Heart left ventricle (tissue), 16 donors: Measurements from ENCODE around the gene HOXB2. TPM values are rescaled to one million over a fixed set of nuclear protein-coding genes. Genes with fewer than 3 reads are reported as not detected.

Experiments used
- ATAC-seq, 4 donors: fragments of 200-7000 bp; cut with Tn5 transposase; one replicate each; pipeline ENCODE4 v1.9.1; 2020 to 2022; ENCODE audit warnings: moderate library complexity in 4 of 4, mild to moderate bottlenecking in 3 of 4, moderate number of reproducible peaks in 1 of 4
- DNase-seq, 5 donors: peaks; one replicate each; pipeline ENCODE4 v3.0.0-alpha.2; 2020
- H3K27ac ChIP-seq, 12 donors: fragments of 200-600 bp; sonication (generic) in 4 of 12; one replicate each; pipeline versions ENCODE4 v1.5.0 to v1.8.0; 2016 to 2022; ENCODE audit warnings: mild to moderate bottlenecking in 2 of 12
- H3K27me3 ChIP-seq, 9 donors: fragments of 200-600 bp; sonication (generic) in 2 of 9; one replicate each; pipeline versions ENCODE4 v1.5.1 to v1.8.0; 2016 to 2022; ENCODE audit warnings: mild to moderate bottlenecking in 3 of 9
- H3K36me3 ChIP-seq, 9 donors: fragments of 200-600 bp; sonication (generic) in 2 of 9; one replicate each; pipeline versions ENCODE4 v1.5.0 to v1.8.0; 2018 to 2022; ENCODE audit warnings: mild to moderate bottlenecking in 2 of 9
- H3K4me1 ChIP-seq, 12 donors: fragments of 200-600 bp; sonication (generic) in 4 of 12; one replicate each; pipeline versions ENCODE4 v1.5.0 to v1.8.0; 2016 to 2022; ENCODE audit warnings: mild to moderate bottlenecking in 3 of 12
- H3K4me3 ChIP-seq, 12 donors: fragments of 200-600 bp; sonication (generic) in 4 of 12; one replicate each; pipeline versions ENCODE4 v1.5.0 to v1.8.0; 2017 to 2022; ENCODE audit warnings: mild to moderate bottlenecking in 9 of 12, moderate library complexity in 4 of 12
- H3K9me3 ChIP-seq, 12 donors: fragments of 200-600 bp; sonication (generic) in 4 of 12; one replicate each; pipeline versions ENCODE4 v1.5.0 to v1.8.0; 2016 to 2022; ENCODE audit warnings: mild to moderate bottlenecking in 1 of 12
- POLR2A ChIP-seq, 2 donors: fragments of 450-650 bp; IDR thresholded peaks; one replicate each; pipeline ENCODE4 v1.6.1; 2017; ENCODE audit warnings: antibody characterized with exemption in 2 of 2, mild to moderate bottlenecking in 2 of 2, moderate library complexity in 2 of 2
- WGBS, 4 donors: extraction: QIAGEN DNeasy Blood & Tissue Kit in 2 of 4; methylation state at CpG; one replicate each; pipeline versions ENCODE4 v1.1.5 to v1.1.7; 2013 to 2018; 5-methylcytosine and 5-hydroxymethylcytosine counted together
- intact Hi-C, 10 donors: fragments of 100-400 bp; cut with DNase I; formaldehyde crosslinking; loops; one replicate each; pipeline versions ENCODE4 v1.11.1 to v1.14.2; 2022
- polyA plus RNA-seq, 2 donors: library from polyadenylated mRNA; stranded (reverse); fragments of 200-250 nt; gene quantifications; one replicate each; pipeline ENCODE4 v1.2.3, GENCODE V29; 2013
- total RNA-seq, 9 donors: library from RNA; depleted of rRNA in 2 of 9; stranded (reverse); fragments of >200 nt in 2 of 9; fragmentation: NEBNext Ultra II Directional in 3 of 9; extraction: Animal tissue kit (Norgen Biotek cat#: 25700) in 3 of 9; gene quantifications; one replicate each; pipeline versions ENCODE4 v1.1.0 to v1.2.4, GENCODE V29; 2016 to 2023
- TF ChIP-seq, protein P1 (sequence below), 12 donors: fragments of 200-600 bp; sonication (generic) in 4 of 12; IDR thresholded peaks; one replicate each; pipeline versions ENCODE4 v1.5.0 to v1.8.0; 2018 to 2022; ENCODE audit warnings: antibody characterized with exemption in 12 of 12, mild to moderate bottlenecking in 5 of 12
- donor health status: ischemic (EF 13 %, LVEDD 7.1; RV severe dilation, severe dysfunction).
- donor health status: healthy with polysubstance abuse.
- donor health status: DM: no; HTN: yes; CAD: no.
- donor health status: DM: no; HTN: no; CAD: no.
- donor health status: ischemic (EF 25% LVEDD 6.9; RV normal size, moderate dysfunction).
- donor health status: ischemic (EF 25% LVEDD 5.7; RV mildly dilated, moderate dysfunction).
- donor health status: healthy.
- donor health status: DM: yes; HTN: yes; CAD: no.
- donor health status: ischemic (EF 35%, LVEDD 5.7; RV mildly dilated, moderate dysfunction).
- donor health status: nonischemic (EF 11% LVEDD 7.7; RV severe dilation, severe dysfunction).
- donor health status: DM: yes; HTN: yes; CAD: no.
- donor health status: PGD.
- donor health status: ischemic (EF 29% LVEDD 5.4; RV normal size, mild dysfunction).
- donor health status: nonischemic (EF 23%, LVEDD 6.1; RV moderate dilation, normal function).

HOXB2 gene
- total and polyA plus RNA-seq, 11 donors: 0.81 to 6.9 (median 3.0) TPM

DNA sequence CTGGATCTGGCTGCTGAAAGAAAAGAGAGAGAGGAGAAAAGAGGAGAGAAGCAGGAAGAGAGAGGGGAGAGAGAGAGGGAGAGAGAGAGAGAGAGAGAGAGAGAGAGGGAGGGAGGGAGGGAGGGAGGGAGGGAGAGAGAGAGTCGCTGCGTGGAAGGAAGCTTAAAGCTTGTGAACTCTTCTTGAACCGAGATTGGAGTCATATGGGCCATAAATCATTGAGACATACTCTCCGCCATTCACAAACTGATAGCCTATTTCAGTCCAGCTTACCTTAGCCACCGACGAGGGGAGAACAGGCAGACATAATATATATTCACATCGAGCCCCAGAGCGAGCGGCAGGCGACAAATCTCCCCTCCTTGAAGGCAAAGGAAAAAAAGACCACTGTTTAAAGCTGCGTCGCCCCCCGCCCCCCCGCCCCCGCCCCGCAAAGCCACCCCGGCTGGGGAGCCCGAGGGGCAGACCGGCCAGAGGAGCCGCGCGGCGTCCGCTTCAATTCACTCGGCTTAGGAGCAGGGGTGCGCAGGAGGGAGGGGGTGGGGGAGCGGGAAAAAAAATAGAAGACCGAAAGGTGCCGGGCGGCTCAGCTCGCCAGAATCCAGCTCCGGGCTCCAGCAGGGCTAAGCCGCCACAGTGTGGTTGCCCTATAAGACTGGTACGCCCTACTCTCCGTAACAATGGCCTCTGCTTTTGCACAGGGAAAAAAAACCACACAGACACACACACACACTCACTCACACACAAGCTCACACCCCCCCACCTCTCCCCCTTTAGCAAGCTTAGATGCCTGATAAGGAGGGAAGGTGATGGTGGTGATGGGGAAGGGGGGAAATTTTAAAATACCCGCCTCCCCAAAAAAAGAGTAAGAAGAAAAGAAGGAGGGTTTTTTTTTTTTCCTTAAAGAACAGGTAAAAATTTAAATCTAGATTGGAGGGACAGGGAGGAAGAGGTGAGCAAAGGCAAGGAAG lies 10.6 kb upstream of the HOXB2 start:
- H3K4me1 ChIP-seq: peaks cover 0 to 28% (median 0%) of the 10 kb centered on the region in 12 donors
- H3K9me3 ChIP-seq: no peaks in the 10 kb centered on the region
- TF ChIP-seq POLR2A (IDR thresholded peaks at IDR 0.05): no peak
- TF ChIP-seq, protein P1, sequence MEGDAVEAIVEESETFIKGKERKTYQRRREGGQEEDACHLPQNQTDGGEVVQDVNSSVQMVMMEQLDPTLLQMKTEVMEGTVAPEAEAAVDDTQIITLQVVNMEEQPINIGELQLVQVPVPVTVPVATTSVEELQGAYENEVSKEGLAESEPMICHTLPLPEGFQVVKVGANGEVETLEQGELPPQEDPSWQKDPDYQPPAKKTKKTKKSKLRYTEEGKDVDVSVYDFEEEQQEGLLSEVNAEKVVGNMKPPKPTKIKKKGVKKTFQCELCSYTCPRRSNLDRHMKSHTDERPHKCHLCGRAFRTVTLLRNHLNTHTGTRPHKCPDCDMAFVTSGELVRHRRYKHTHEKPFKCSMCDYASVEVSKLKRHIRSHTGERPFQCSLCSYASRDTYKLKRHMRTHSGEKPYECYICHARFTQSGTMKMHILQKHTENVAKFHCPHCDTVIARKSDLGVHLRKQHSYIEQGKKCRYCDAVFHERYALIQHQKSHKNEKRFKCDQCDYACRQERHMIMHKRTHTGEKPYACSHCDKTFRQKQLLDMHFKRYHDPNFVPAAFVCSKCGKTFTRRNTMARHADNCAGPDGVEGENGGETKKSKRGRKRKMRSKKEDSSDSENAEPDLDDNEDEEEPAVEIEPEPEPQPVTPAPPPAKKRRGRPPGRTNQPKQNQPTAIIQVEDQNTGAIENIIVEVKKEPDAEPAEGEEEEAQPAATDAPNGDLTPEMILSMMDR (IDR thresholded peaks at IDR 0.05): no peak
- intact Hi-C loops: no loop called here
- no peak for DNase-seq
- H3K27ac ChIP-seq: peak overlapping the region in 8 of 12 donors; percentile 22 to 90 (median 56)
- peaks cover 0 to 96% (median 65%) of the 10 kb centered on the region in 9 donors for H3K27me3 ChIP-seq
- 8 to 49% (median 23%) methylated on average over 22 to 36 of the region's 36 CpGs for WGBS, 4 donors
- peaks cover 0 to 3% (median 0%) of the 10 kb centered on the region in 9 donors for H3K36me3 ChIP-seq
- H3K4me3 ChIP-seq: peak overlapping the region; percentile 15 to 63 (median 42)
- peak in 2 of 4 donors; percentile 29 to 49 for ATAC-seq

DNA sequence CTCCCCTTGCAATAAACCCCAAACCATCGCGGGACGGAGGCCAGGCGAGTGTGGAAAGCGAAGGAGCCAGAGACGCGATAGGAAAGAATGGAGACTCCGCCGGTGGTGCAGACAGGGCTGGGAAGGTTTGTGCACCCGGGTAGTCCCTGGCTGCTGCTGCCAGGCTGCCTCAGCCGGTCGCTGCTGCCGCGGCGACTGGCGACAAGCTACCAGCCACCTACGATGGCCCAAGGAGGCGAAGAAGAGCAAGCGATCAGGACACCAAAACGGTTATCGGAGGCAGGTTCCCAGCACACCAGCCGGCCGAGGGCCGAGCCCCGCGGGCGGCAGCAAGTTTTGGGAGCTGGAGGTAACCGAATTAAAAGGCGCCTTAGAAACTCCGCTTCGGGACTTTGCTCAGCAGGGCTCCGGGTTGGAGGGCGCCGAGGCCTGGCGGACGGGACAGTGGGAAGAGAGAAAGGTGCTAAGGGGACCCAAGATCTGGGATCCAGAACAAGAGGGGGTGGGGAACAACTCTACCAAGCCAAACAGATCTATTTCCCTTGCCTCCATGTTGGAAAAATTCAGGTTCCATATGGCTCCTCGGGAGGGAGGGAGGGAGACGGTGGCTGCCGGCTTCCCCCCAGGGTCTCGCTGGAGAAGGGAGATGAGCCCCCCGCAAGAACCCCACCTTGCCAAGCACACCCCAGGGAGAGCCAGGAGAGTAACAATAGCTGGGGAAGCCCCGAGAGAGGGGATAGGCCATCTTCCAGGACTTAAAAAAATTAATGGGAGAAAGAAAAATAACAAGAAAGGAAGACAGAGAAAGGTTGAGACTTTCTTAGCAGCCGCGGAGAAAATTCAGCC lies 9.7 kb upstream of the HOXB2 start:
- intact Hi-C loops: no loop called here
- 19 to 55% (median 42%) methylated on average over 42 to 44 of the region's 44 CpGs for WGBS, 4 donors
- TF ChIP-seq POLR2A (IDR thresholded peaks at IDR 0.05): no peak

DNA sequence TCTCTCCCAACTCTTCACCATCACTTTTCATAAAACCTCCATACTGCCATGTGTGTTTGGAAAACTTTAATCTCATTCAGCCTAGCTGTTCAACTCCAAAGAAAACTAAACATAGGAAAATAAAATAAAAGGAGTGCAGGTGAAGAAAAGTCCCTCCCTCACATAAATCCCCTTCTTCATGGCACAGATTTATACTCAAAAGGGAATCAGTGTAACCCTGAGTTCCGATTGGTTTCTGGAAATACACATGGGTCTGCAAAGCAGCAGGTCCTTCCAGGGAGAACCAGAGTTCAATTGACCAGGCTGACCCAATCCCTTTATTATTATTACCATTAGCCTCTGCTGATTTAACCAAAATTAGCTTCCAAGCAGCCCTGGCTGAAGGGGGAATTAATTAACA lies 8.9 kb upstream of the HOXB2 start:
- ATAC-seq (no peak), DNase-seq (no peak)
- H3K36me3 ChIP-seq: peaks cover 0 to 10% (median 0%) of the 10 kb centered on the region in 9 donors
- peaks cover 0 to 28% (median 0%) of the 10 kb centered on the region in 12 donors for H3K4me1 ChIP-seq
- H3K27me3 ChIP-seq: peaks cover 0 to 96% (median 69%) of the 10 kb centered on the region in 9 donors
- 36 to 67% (median 52%) methylated on average over 1 of the region's 1 CpG for WGBS, 4 donors
- intact Hi-C loops: no loop called here
- H3K4me3 ChIP-seq: peak overlapping the region in 4 of 12 donors; percentile 30 to 63 (median 50)
- H3K9me3 ChIP-seq: no peaks in the 10 kb centered on the region
- H3K27ac ChIP-seq: peak overlapping the region in 3 of 12 donors; percentile 66 to 90 (median 84)
- no peak for TF ChIP-seq POLR2A (IDR thresholded peaks at IDR 0.05)
- TF ChIP-seq, protein P1 (IDR thresholded peaks at IDR 0.05): no peak

More for the DNA sequence above, 9.7 kb upstream of the HOXB2 start:
- Histone ChIP-seq H3K4me3 (peak overlapping the region in 10 of 12 donors; percentile 29 to 63 (median 46)), H3K36me3 (peaks cover 0 to 6% (median 0%) of the 10 kb centered on the region in 9 donors), H3K4me1 (peaks cover 0 to 28% (median 0%) of the 10 kb centered on the region in 12 donors), H3K27ac (peak overlapping the region in 11 of 12 donors; percentile 22 to 90 (median 45)), H3K27me3 (peaks cover 0 to 96% (median 69%) of the 10 kb centered on the region in 9 donors), H3K9me3 (no peaks in the 10 kb centered on the region)
- ATAC-seq (peak in 1 of 4 donors; percentile 20), DNase-seq (no peak)

DNA sequence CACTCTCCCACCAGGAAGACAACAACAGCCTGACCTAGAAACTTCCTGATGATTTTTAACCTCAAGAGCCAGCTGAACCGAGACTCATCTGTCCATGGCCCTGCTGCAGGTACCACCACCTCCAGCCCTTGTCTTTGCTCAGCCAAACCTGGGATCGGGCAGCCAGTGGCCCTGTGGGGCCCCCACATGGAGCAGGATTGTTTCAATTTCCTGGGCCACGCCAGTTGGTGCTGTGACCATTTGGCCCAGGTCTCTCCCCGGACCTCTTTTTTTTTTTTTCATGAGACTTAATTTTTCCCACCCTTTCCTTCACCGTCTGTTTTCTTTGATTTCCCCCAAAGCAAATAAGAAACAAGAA lies 8.3 kb upstream of the HOXB2 start:
- ATAC-seq (no peak), DNase-seq (no peak)
- peaks cover 0 to 28% (median 0%) of the 10 kb centered on the region in 12 donors for H3K4me1 ChIP-seq
- no peaks in the 10 kb centered on the region for H3K9me3 ChIP-seq
- peak overlapping the region in 1 of 12 donors; percentile 12 for H3K4me3 ChIP-seq
- peaks cover 0 to 94% (median 65%) of the 10 kb centered on the region in 9 donors for H3K27me3 ChIP-seq
- intact Hi-C loops: no loop called here
- H3K27ac ChIP-seq: peak overlapping the region in 1 of 12 donors; percentile 90
- peaks cover 0 to 10% (median 0%) of the 10 kb centered on the region in 9 donors for H3K36me3 ChIP-seq
- no peak for TF ChIP-seq POLR2A (IDR thresholded peaks at IDR 0.05)
- TF ChIP-seq, protein P1 (IDR thresholded peaks at IDR 0.05): no peak
- 45 to 58% (median 45%) methylated on average over 5 of the region's 5 CpGs for WGBS, 4 donors
